Esophagus muscularis mucosa (tissue), 3 donors: ENCODE measurements around the gene CLIC4.

Experiments
- CTCF ChIP-seq, 3 experiments: fragments of 200-600 bp in 2 of 3; fragments of 450-650 bp in 1 of 3; sonication (generic) in 2 of 3; IDR thresholded peaks; one replicate each; pipeline ENCODE4 v1.5.1; 2017 to 2019; ENCODE audit warnings: antibody characterized with exemption in 3 of 3, mild to moderate bottlenecking in 2 of 3, moderate library complexity in 1 of 3
- POLR2A ChIP-seq: fragments of 450-650 bp; IDR thresholded peaks from one replicate; pipeline ENCODE4 v1.6.1; 2017; ENCODE audit warnings: antibody characterized with exemption, moderate library complexity, mild to moderate bottlenecking, low read depth

- TF ChIP-seq POLR2A: no peak
- TF ChIP-seq CTCF (IDR thresholded peaks at IDR 0.05): no peak
Observed at GRCh38 chr1:24874611-24875234, 129.5 kb downstream of the CLIC4 start.
